ENCODE results near the gene GFRA4. TPM values are rescaled to one million over a fixed set of nuclear protein-coding genes. Genes with fewer than 3 reads are reported as not detected.

The GFRA4 gene
- total RNA-seq, 1 donor: not detected

DNA sequence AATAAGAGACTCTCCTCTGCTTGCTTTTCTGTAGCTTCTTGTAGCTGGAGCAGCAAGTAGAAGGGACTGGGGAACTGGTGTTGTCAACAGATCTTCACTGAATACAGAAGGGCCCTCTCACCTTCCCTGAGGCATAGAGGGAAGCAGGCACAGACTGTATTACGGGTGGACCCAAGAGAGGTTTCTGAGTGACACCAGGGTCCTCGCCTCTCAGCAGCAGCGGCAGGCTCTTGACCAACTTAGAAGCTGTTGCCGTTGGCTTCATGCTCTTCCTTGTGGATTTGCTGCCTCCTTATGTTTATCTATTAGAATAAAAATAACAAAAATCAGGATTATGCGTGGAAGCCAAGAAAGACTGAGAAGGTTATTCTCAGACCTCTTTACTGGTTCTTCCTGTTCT, 31.7 kb downstream of the GFRA4 start:
- Histone ChIP-seq H3K4me3 (ENCODE audit: insufficient read depth, low read length) (no peak overlapping the region), H4K20me1 (ENCODE audit: insufficient read depth, low read length) (no peaks in the 10 kb centered on the region), H3K79me2 (ENCODE audit: insufficient read depth, low read length) (no peaks in the 10 kb centered on the region), H3K27ac (ENCODE audit: low read depth, low read length) (no peak overlapping the region), H3K4me2 (ENCODE audit: insufficient read depth, low read length) (no peak overlapping the region), H2AFZ (ENCODE audit: low read length) (no peak overlapping the region), H3K36me3 (ENCODE audit: insufficient read depth, low read length) (peaks cover 4% of the 10 kb centered on the region), H3K4me1 (ENCODE audit: insufficient read depth, low read length) (no peaks in the 10 kb centered on the region), H3K27me3 (ENCODE audit: insufficient read depth, low read length) (no peaks in the 10 kb centered on the region), H3K9me3 (ENCODE audit: low read depth, low read length) (no peaks in the 10 kb centered on the region)
- no peak for DNase-seq (ENCODE audit: insufficient read length, low spot score, missing footprints)
- no peak for TF ChIP-seq CTCF (IDR thresholded peaks at IDR 0.05; ENCODE audit: extremely low read depth, low read depth, low read length)

DNA sequence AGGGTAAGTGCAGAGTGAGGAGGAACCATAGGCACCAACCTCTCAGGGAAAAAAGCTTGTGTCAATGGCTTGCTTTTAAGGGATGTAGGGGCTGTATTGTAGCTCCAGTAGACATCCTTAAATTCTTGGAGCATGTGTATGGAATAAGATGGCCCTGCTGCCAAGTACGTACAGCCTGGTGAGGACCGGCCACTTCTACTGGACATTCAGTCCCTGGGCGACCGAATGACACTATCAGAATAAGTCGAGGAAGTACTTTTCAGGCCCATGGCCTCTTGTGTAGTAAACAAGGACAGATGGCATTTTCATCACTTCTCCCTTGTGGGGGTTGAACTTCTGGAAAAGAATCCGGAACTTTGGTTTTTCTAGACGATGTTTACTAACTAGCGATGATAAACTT, 32.8 kb downstream of the GFRA4 start:
- Histone ChIP-seq H4K20me1 (ENCODE audit: insufficient read depth, low read length) (no peaks in the 10 kb centered on the region), H3K4me2 (ENCODE audit: insufficient read depth, low read length) (no peak overlapping the region), H3K36me3 (ENCODE audit: insufficient read depth, low read length) (peaks cover 4% of the 10 kb centered on the region), H3K27me3 (ENCODE audit: insufficient read depth, low read length) (no peaks in the 10 kb centered on the region), H3K4me1 (ENCODE audit: insufficient read depth, low read length) (no peaks in the 10 kb centered on the region), H3K27ac (ENCODE audit: low read depth, low read length) (no peak overlapping the region), H3K4me3 (ENCODE audit: insufficient read depth, low read length) (no peak overlapping the region), H2AFZ (ENCODE audit: low read length) (no peak overlapping the region), H3K9me3 (ENCODE audit: low read depth, low read length) (no peaks in the 10 kb centered on the region), H3K79me2 (ENCODE audit: insufficient read depth, low read length) (no peaks in the 10 kb centered on the region)
- DNase-seq (ENCODE audit: insufficient read length, low spot score, missing footprints): no peak
- no peak for TF ChIP-seq CTCF (IDR thresholded peaks at IDR 0.05; ENCODE audit: extremely low read depth, low read depth, low read length)

DNA sequence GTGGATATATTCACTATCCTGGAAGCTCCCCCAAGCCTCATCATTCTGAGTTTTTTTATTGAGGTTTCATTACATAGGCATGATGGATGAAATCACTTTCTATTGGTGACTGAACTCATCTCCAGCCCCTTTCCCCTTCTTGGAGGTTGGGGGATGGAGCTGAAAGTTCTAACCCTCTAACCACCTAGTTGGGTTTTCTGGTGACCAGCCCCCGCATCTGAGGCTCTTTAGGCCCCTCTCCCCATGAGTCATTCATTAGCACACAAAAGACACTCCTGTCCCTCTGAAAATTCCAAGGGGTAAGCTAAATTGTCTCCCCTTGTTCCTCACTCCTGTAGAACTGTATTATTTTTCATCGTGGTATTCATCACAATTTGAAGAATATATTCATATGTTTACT, 33.3 kb downstream of the GFRA4 start:
- Histone ChIP-seq H3K27me3 (ENCODE audit: insufficient read depth, low read length) (no peaks in the 10 kb centered on the region), H4K20me1 (ENCODE audit: insufficient read depth, low read length) (no peaks in the 10 kb centered on the region), H3K79me2 (ENCODE audit: insufficient read depth, low read length) (no peaks in the 10 kb centered on the region), H3K4me3 (ENCODE audit: insufficient read depth, low read length) (no peak overlapping the region), H3K27ac (ENCODE audit: low read depth, low read length) (no peak overlapping the region), H3K4me2 (ENCODE audit: insufficient read depth, low read length) (no peak overlapping the region), H3K36me3 (ENCODE audit: insufficient read depth, low read length) (peaks cover 4% of the 10 kb centered on the region), H2AFZ (ENCODE audit: low read length) (no peak overlapping the region), H3K4me1 (ENCODE audit: insufficient read depth, low read length) (no peaks in the 10 kb centered on the region), H3K9me3 (ENCODE audit: low read depth, low read length) (no peaks in the 10 kb centered on the region)
- no peak for TF ChIP-seq CTCF (IDR thresholded peaks at IDR 0.05; ENCODE audit: extremely low read depth, low read depth, low read length)
- no peak for DNase-seq (ENCODE audit: insufficient read length, low spot score, missing footprints)

- H3K4me2 ChIP-seq (ENCODE audit: insufficient read depth, low read length): no peak overlapping the region
- H3K27ac ChIP-seq (ENCODE audit: low read depth, low read length): no peak overlapping the region
- no peaks in the 10 kb centered on the region for H3K27me3 ChIP-seq (ENCODE audit: insufficient read depth, low read length)
- no peaks in the 10 kb centered on the region for H3K79me2 ChIP-seq (ENCODE audit: insufficient read depth, low read length)
- no peaks in the 10 kb centered on the region for H3K4me1 ChIP-seq (ENCODE audit: insufficient read depth, low read length)
- no peaks in the 10 kb centered on the region for H4K20me1 ChIP-seq (ENCODE audit: insufficient read depth, low read length)
- no peak for TF ChIP-seq CTCF (IDR thresholded peaks at IDR 0.05; ENCODE audit: extremely low read depth, low read depth, low read length)
- H3K4me3 ChIP-seq (ENCODE audit: insufficient read depth, low read length): no peak overlapping the region
- peaks cover 4% of the 10 kb centered on the region for H3K36me3 ChIP-seq (ENCODE audit: insufficient read depth, low read length)
- no peaks in the 10 kb centered on the region for H3K9me3 ChIP-seq (ENCODE audit: low read depth, low read length)
- no peak overlapping the region for H2AFZ ChIP-seq (ENCODE audit: low read length)
- DNase-seq (ENCODE audit: insufficient read length, low spot score, missing footprints): no peak
These were observed 34.5 kb downstream of the GFRA4 start for GRCh38 chr20:3628502-3629314.
